ENCODE measurements around the gene SH3RF3.

GRCh38 chr2:109091526-109091925 lies 37.5 kb upstream of the SH3RF3 start:
- TF ChIP-seq EP300 (IDR thresholded peaks at IDR 0.05) = no peak
- no peak for TF ChIP-seq POLR2AphosphoS5 (IDR thresholded peaks at IDR 0.05)
- no peak for TF ChIP-seq CTCF (IDR thresholded peaks at IDR 0.05)
- no peak for TF ChIP-seq POLR2A (IDR thresholded peaks at IDR 0.05)

All from upper lobe of left lung (tissue), 4 donors.